Choroid plexus epithelial cell (primary cell): ENCODE data around the gene CITED2.

Source experiments
- DNase-seq: peaks from one replicate; pipeline ENCODE4 v3.0.0-alpha.2; 2010; ENCODE audit warnings: low read depth
- H3K4me3 ChIP-seq: 2 replicates; pipeline ENCODE4 v1.5.1; 2011; ENCODE audit warnings: low read depth, mild to moderate bottlenecking, control low read depth, low read length, moderate library complexity
- CTCF ChIP-seq: conservative IDR thresholded peaks from 2 replicates; pipeline ENCODE4 v1.5.1; 2011; ENCODE audit warnings: low read depth, mild to moderate bottlenecking, control low read depth, inconsistent platforms, low read length, moderate library complexity

CITED2 gene

GRCh38 chr6:139375226-139376016 is 973 bp upstream of the CITED2 start:
- peak; percentile 99 for DNase-seq
- TF ChIP-seq CTCF, result no peak

GRCh38 chr6:139373928-139374356 is 506 bp downstream of the CITED2 start:
- DNase-seq, result no peak
- H3K4me3 ChIP-seq, result peak overlapping the region; percentile 92
- no peak for TF ChIP-seq CTCF

More at GRCh38 chr6:139375226-139376016, 973 bp upstream of the CITED2 start:
- H3K4me3 ChIP-seq, result peak overlapping the region; percentile 92

- peak; percentile 30 for TF ChIP-seq CTCF
- H3K4me3 ChIP-seq, result peak overlapping the region; percentile 92
- peak; percentile 85 for DNase-seq
Observed at GRCh38 chr6:139373154-139373927, 1.1 kb downstream of the CITED2 start.

- DNase-seq, result peak; percentile 46
- peak overlapping the region; percentile 92 for H3K4me3 ChIP-seq
Observed at GRCh38 chr6:139372326-139373153, 1.9 kb downstream of the CITED2 start.

GRCh38 chr6:139371421-139372203 is 2.8 kb downstream of the CITED2 start:
- TF ChIP-seq CTCF, result no peak
- H3K4me3 ChIP-seq, result peak overlapping the region; percentile 92
- peak; percentile 56 for DNase-seq

More at GRCh38 chr6:139372326-139373153, 1.9 kb downstream of the CITED2 start:
- TF ChIP-seq CTCF, result no peak

- peak overlapping the region; percentile 92 for H3K4me3 ChIP-seq
- TF ChIP-seq CTCF, result no peak
Observed at GRCh38 chr6:139370999-139371345, 3.5 kb downstream of the CITED2 start.

More at GRCh38 chr6:139370999-139371345, 3.5 kb downstream of the CITED2 start:
- DNase-seq, result no peak
